Osteoblast (primary cell): Measurements from ENCODE around the gene SLC25A38. TPM values are rescaled to one million over a fixed set of nuclear protein-coding genes. Genes with fewer than 3 reads are reported as not detected.

Source experiments
- DNase-seq: peaks from one replicate; pipeline ENCODE4 v3.0.0; 2011; ENCODE audit warnings: low spot score, mixed read lengths; ENCODE audit not compliant: insufficient read length; ENCODE audit errors: missing footprints
- H2AFZ ChIP-seq: 2 replicates; pipeline ENCODE4 v1.6.0; 2011; ENCODE audit warnings: mild to moderate bottlenecking, low read length
- H3K27ac ChIP-seq: 2 replicates; pipeline ENCODE4 v1.5.1; 2011; ENCODE audit warnings: mild to moderate bottlenecking, low read depth, low read length, moderate library complexity
- H3K27me3 ChIP-seq: 2 replicates; pipeline ENCODE4 v1.6.0; 2012; ENCODE audit warnings: mild to moderate bottlenecking, control low read depth, inconsistent platforms, low read length, moderate library complexity; ENCODE audit not compliant: insufficient read depth
- H3K36me3 ChIP-seq: 2 replicates; pipeline ENCODE4 v1.5.1; 2011; ENCODE audit warnings: mild to moderate bottlenecking, low read length, control low read depth, moderate library complexity; ENCODE audit not compliant: insufficient read depth
- H3K4me1 ChIP-seq: 2 replicates; pipeline ENCODE4 v1.5.1; 2011; ENCODE audit warnings: mild to moderate bottlenecking, low read length, control low read depth, moderate library complexity; ENCODE audit not compliant: insufficient read depth
- H3K4me2 ChIP-seq: 2 replicates; pipeline ENCODE4 v1.6.0; 2011; ENCODE audit warnings: mild to moderate bottlenecking, low read length; ENCODE audit not compliant: insufficient read depth
- H3K4me3 ChIP-seq: fragments of 200-600 bp; sonication (generic); 3 replicates; pipeline ENCODE4 v1.5.1; 2012; ENCODE audit warnings: mild to moderate bottlenecking, low read length, inconsistent platforms; ENCODE audit not compliant: insufficient read depth
- H3K79me2 ChIP-seq: 2 replicates; pipeline ENCODE4 v1.6.0; 2012; ENCODE audit warnings: mild to moderate bottlenecking, low read length, control low read depth, inconsistent platforms; ENCODE audit not compliant: insufficient read depth
- H3K9me3 ChIP-seq: 2 replicates; pipeline ENCODE4 v1.5.1; 2011; ENCODE audit warnings: low read depth, low read length, control low read depth
- H4K20me1 ChIP-seq: 2 replicates; pipeline ENCODE4 v1.6.0; 2012; ENCODE audit warnings: mild to moderate bottlenecking, low read length, control low read depth; ENCODE audit not compliant: insufficient read depth
- CTCF ChIP-seq: IDR thresholded peaks from 2 replicates; pipeline ENCODE4 v1.5.1; 2011; ENCODE audit warnings: mild to moderate bottlenecking, low read depth, low read length, moderate library complexity; ENCODE audit errors: extremely low read depth
- total RNA-seq: library from RNA; depleted of rRNA; stranded (reverse); fragments of >200 nt; gene quantifications from 2 replicates; pipeline ENCODE4 v1.2.3, GENCODE V29; 2012

SLC25A38 gene
- total RNA-seq, 1 donor: 28.2 TPM

- Histone ChIP-seq H2AFZ (no peak overlapping the region), H3K9me3 (no peaks in the 10 kb centered on the region), H3K27ac (no peak overlapping the region), H3K79me2 (no peaks in the 10 kb centered on the region), H3K36me3 (no peaks in the 10 kb centered on the region), H3K4me1 (peaks cover 8% of the 10 kb centered on the region), H3K4me3 (no peak overlapping the region), H3K27me3 (no peaks in the 10 kb centered on the region), H3K4me2 (no peak overlapping the region), H4K20me1 (no peaks in the 10 kb centered on the region)
- TF ChIP-seq CTCF: no peak
- no peak for DNase-seq
These were observed 46.3 kb downstream of the SLC25A38 start for GRCh38 chr3:39429466-39429865.

- Histone ChIP-seq H3K4me3 (no peak overlapping the region), H4K20me1 (no peaks in the 10 kb centered on the region), H3K27ac (no peak overlapping the region), H3K9me3 (no peaks in the 10 kb centered on the region), H3K27me3 (no peaks in the 10 kb centered on the region), H3K36me3 (no peaks in the 10 kb centered on the region), H3K4me2 (no peak overlapping the region), H3K79me2 (no peaks in the 10 kb centered on the region), H2AFZ (no peak overlapping the region), H3K4me1 (peaks cover 8% of the 10 kb centered on the region)
- DNase-seq: no peak
- no peak for TF ChIP-seq CTCF
These were observed 49.2 kb downstream of the SLC25A38 start for GRCh38 chr3:39432342-39432741.

GRCh38 chr3:39433642-39434041, 50.5 kb downstream of the SLC25A38 start:
- peak overlapping the region; percentile 74 for H3K4me2 ChIP-seq
- H3K4me1 ChIP-seq: peaks cover 8% of the 10 kb centered on the region
- peak overlapping the region; percentile 33 for H3K4me3 ChIP-seq
- peak; percentile 83 for DNase-seq
- H3K27me3 ChIP-seq: no peaks in the 10 kb centered on the region
- H3K27ac ChIP-seq: no peak overlapping the region
- H4K20me1 ChIP-seq: no peaks in the 10 kb centered on the region
- no peaks in the 10 kb centered on the region for H3K36me3 ChIP-seq
- peak overlapping the region; percentile 95 for H2AFZ ChIP-seq
- no peaks in the 10 kb centered on the region for H3K9me3 ChIP-seq
- TF ChIP-seq CTCF: no peak
- no peaks in the 10 kb centered on the region for H3K79me2 ChIP-seq

GRCh38 chr3:39434574-39434973, 51.4 kb downstream of the SLC25A38 start:
- Histone ChIP-seq H3K4me1 (peaks cover 8% of the 10 kb centered on the region), H2AFZ (peak overlapping the region; percentile 95), H3K27me3 (no peaks in the 10 kb centered on the region), H3K27ac (no peak overlapping the region), H4K20me1 (no peaks in the 10 kb centered on the region), H3K9me3 (no peaks in the 10 kb centered on the region), H3K4me2 (no peak overlapping the region), H3K79me2 (no peaks in the 10 kb centered on the region), H3K36me3 (no peaks in the 10 kb centered on the region), H3K4me3 (no peak overlapping the region)
- TF ChIP-seq CTCF: no peak
- DNase-seq: peak; percentile 63
